DMS 273 (cell line): ENCODE results near the gene NEK1.
"Not testable (repeated sequence)": the region's sequence is repeated elsewhere in the genome, so short reads cannot be mapped to it uniquely, and the experiment has no call there.

ENCODE experiments used
- DNase-seq: peaks from one replicate; lab custom pipeline; 2025; ENCODE audit not compliant: unreplicated experiment; lab: John Stamatoyannopoulos, UW

NEK1 gene

GRCh38 chr4:169437299-169438047, 174.9 kb downstream of the NEK1 start:
- DNase-seq = no peak

DNA sequence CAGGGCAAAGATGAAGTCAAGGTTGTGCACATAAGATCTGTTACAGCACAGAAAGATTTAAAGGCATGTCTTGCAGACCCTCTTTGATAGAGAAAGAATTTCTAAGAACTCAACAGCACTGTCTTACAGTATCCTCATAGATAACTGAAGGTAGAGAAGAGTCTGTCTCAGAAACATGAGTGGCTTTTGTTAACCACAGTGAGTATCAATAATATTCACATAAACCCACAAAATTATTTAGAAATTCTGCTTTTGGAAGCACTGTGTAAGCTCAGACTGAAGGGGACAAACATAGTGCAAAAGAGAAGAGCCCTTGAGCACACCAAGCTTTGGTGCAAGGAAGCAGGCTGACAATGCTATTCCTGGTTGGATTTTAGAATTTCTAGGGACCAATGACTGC, 175.6 kb downstream of the NEK1 start:
- no peak for DNase-seq

- no peak for DNase-seq
Measured at GRCh38 chr4:169428376-169428775, 184.0 kb downstream of the NEK1 start.

DNA sequence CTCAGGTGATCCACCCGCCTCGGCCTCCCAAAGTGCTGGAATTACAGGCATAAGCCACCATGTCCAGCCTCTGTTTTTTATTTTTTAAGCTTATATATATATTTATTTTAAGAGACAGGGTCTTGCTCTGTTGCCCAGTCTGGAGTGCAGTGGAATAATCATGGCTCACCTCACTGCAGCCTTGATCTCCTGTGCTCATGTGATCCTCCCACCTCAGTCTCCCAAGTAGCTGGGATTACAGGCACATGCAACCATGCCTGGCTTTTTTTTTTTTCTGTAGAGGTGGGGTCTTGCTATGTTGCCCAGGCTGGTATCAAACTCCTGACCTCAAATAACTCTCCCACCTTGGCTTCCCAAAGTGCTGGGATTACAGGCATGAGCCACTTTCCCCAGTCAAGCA, 184.7 kb downstream of the NEK1 start:
- DNase-seq = not testable (repeated sequence)

DNA sequence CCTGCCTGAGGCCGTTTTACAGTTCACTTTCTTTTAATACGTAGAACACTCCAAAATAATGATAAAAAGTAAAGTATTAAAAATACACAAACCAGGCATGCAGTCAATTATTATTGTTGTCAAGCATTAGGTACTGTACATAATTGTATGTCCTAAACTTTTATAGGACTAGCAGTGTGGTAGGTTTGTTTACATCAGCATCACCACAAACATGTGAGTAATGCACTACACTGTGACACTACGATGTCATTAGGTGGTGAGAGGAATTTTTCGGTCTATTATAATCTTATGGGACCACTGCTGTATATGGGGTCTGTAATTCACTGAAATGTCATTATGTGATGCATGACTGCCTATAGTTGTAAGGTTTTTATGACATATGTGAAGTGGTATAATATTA, 192.1 kb downstream of the NEK1 start:
- DNase-seq = no peak

DNA sequence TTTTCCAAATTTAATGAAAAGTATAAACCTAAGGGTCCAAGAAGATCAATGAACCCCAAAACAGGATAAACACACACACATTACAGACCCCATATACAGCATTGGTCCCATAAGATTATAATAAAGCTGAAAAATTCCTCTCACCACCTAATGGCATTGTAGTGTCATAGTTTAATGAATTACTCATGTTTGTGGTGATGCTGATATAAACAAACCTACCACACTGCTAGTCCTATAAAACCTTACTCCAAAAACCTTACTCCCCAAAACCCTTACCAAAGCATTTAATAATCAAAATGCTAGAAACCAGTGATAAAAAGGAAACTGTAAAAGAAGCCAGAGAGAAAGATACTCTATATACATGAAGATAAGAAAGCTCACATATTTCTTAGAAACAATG, 193.5 kb downstream of the NEK1 start:
- no peak for DNase-seq

DNA sequence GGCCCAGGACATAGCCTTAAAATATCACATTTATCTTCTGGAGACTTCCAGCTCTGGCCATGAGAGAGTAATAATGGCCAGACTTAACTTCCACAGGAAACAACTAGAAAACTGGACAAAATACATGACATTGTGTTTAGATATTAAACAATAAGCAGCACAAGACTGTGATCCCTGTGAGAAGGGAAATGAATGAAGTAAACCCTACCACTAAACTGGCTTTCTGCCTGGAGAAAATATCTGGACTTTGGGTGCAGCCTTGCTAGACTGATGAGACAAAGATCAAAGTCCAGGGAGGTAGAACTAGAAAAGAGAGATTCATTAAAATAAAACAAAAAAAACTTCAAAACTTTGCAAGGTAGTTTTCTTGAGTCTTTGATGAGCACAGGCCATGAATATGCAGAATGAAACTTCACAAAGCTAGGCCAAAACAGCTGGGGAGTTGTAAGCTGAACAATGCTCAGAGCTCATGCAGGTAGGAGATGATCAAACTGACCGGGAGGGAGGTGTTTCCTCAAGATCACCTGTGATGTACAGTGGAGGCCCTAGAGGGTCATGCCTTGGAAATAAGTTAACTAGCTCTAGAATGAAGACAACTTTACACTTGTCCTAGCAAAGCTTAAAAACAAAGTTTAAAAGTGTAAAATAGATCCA, 194.6 kb downstream of the NEK1 start:
- DNase-seq = no peak

GRCh38 chr4:169416997-169417396, 195.4 kb downstream of the NEK1 start:
- DNase-seq = no peak

DNA sequence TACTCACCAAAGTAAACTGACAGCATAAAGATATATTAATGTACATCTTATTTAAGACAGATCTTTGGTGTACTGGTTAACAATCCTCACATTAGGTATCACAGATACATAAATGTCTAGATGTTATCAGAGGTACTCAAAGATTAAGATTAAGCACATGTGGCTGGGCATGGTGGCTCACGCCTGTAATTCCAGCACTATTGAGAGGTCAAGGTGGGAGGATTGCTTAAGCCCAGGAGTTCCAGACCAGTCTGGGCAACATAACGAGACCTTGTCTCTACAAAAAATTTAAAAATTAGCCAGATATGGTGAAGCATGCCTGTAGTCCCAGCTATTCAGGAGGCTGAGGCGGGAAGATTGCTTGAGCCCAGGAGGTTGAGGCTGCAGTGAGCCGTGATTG, 195.9 kb downstream of the NEK1 start:
- DNase-seq = no peak

- DNase-seq = no peak
Measured at GRCh38 chr4:169414913-169415312, 197.5 kb downstream of the NEK1 start.

GRCh38 chr4:169412046-169412445, 200.3 kb downstream of the NEK1 start:
- no peak for DNase-seq

DNA sequence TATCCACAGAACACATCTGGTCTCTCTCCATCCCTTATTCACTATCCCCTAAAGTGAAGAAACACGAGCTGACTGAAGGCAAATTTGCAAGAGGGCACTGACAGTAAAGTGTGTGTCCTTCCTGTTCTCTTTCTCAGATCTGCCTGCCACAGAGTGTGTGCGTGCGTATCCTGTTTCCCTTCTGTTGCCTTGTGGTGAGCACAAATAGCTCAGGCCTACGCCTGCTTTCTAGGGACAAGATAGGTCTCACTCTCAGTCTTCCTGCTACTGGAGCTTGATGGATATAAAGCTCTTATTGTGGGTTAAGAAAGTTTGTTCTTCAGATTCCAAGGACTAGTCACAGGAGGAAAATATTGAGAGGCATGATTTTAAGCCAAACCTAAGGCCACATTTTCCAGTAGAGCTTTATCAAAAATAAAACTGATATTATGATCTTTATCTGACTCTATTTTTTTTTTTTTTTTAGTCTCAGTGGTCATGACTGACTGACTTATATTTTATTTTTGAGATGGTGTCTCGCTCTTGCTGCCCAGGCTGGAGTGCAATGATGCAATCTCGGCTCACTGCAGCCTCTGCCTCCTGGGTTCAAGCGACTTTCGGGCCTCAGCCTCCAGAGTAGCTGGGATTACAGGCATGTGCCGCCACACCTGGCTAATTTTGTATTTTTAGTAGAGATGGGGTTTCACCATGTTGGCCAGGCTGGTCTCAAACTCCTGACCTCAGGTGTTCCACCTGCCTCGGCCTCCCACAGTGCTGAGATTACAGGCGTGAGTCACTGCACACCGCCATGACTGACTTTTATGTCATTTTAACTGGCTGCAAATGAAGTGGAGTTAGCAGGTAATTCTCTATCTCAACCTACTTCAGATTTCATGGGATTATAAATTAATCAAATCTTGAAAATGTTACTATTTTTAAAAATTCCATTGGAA, 201.3 kb downstream of the NEK1 start:
- peak; percentile 48 for DNase-seq

GRCh38 chr4:169407217-169407845, 205.1 kb downstream of the NEK1 start:
- DNase-seq = peak; percentile 54

DNA sequence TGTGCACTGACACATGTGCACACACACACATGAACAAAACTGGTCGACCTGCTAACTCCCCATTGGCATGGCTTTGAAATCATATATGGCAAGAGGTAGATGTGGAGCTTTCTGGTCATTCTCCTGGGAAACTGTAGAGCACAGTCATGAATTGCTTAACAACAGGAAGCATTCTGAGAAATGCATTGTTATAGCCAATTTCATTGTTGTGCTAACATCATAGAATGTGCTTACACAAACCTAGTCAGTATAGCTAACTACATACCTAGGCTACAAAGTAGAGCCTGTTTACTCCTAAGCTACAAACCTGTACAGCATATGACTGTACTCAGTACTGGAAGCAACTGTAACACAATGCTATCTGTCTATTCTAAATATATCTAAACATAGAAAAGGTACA, 207.4 kb downstream of the NEK1 start:
- DNase-seq = no peak

DNA sequence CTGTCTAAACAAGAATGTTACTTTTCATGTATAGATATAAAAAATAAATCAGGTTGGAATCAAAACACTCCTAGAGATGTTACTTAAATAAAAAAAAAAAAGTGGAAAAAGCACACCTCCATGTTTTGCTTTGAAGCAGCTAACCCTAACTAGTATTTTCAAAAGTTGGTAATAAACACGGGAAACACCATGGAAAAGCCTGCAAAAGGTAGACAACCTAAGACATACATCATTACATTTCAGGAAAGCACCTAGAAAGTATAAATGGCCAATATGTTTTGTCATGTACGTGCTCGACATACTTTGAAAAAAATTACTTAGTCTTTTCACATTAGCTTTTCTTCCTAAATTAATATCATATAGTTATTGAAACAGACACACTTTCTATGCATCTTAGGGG, 211.6 kb downstream of the NEK1 start:
- no peak for DNase-seq

DNA sequence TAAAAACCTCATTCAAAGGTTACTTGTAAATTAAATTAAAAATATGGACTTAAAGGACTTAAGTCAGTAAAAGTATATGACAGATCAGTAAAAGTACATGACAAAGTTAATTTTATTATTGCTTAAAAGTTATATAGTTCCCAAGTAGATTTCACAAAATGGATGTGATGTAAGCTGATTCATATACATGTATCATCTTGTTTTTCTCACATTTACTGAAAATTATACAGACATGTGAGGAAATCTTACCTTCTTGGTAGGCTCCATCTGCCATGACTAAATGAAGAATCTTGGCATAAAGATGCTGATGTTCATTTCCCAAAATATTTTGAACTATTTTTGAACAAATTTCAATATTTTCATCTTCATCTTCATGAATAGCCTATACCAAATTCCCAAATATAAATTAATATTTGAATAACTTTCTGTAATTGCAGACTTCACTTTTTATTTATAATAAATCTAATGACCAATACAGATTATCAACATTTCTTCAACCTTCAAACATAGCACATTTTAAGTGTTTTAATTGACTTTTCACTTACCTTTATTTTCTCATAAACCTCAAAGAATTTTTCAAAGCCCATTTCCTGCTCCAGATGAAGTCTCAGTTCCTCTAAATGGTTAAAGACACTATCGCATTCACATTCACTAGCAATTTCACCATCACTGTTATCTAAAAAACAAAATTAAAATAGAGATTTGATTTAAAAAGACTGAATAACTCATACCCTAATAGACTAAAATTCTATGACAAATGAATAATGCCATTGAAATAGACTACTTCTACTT, 212.2 kb downstream of the NEK1 start:
- DNase-seq = no peak

DNA sequence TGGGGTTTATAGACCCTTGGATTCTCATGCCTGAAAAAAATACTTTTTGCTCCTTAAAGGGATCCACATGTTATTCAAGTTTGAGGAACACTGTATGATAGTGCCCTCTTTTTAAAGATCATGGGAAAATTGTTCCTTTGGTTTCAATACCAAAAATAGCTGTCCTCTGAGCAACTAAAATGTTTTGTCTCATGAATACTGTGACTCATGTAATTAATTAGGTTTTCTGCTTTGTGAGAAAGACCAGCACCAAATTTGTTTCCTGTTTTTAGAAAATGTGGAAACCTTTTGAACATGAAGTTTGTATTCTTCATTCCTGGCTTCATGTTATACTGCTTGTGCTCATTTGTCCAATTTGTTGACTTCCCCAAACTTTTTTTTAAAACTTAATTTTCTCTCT, 214.1 kb downstream of the NEK1 start:
- no peak for DNase-seq

DNA sequence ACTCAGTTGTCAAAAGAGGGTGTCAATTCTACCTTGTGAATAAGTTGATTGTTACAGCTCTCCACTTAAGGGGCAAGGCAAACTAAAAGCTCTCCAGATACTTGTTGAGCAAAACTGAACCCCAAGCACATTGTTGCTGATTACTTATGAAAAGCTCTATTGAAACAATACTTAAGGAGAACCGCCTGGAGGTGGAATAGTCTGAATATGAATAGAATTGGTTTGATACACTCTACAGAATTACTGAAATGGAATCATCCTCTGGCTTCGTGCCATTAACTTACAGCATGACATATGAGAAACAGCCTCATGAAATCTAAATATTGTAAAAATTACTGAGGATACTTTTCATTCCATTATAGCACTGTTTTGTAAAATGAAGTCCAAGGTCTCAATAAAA, 214.6 kb downstream of the NEK1 start:
- peak; percentile 7 for DNase-seq

- DNase-seq = no peak
Measured at GRCh38 chr4:169385376-169385775, 227.0 kb downstream of the NEK1 start.

- DNase-seq = no peak
Measured at GRCh38 chr4:169384779-169385178, 227.6 kb downstream of the NEK1 start.
